GM11168 (cell line): ENCODE measurements around the gene GLB1L3.
"Not testable (repeated sequence)": the region's sequence is repeated elsewhere in the genome, so short reads cannot be mapped to it uniquely, and the experiment has no call there.

Experiments used
- in situ Hi-C: fragments of 300-500 bp; cut with MboI; formaldehyde crosslinking; loops from one replicate; pipeline ENCODE4 v1.12.0; 2022; ENCODE audit warnings: low sequenced_read_pairs; ENCODE audit not compliant: unreplicated experiment

GLB1L3 gene

GRCh38 chr11:134273317-134273712 is 2.9 kb upstream of the GLB1L3 start:
- in situ Hi-C loops = no loop called here

- in situ Hi-C loops = no loop called here
Measured at GRCh38 chr11:134275188-134275533, 1.0 kb upstream of the GLB1L3 start.

- in situ Hi-C loops = no loop called here
Measured at GRCh38 chr11:134276396-134277182, 410 bp downstream of the GLB1L3 start.

GRCh38 chr11:134277183-134278001 is 1.2 kb downstream of the GLB1L3 start:
- in situ Hi-C loops = no loop called here

- in situ Hi-C loops = no loop called here
Measured at GRCh38 chr11:134278356-134278755, 2.2 kb downstream of the GLB1L3 start.

- in situ Hi-C loops = not testable (repeated sequence)
Measured at GRCh38 chr11:134281635-134282034, 5.5 kb downstream of the GLB1L3 start.

GRCh38 chr11:134282121-134283045 is 6.2 kb downstream of the GLB1L3 start:
- in situ Hi-C loops = no loop called here

GRCh38 chr11:134283461-134284230 is 7.5 kb downstream of the GLB1L3 start:
- in situ Hi-C loops = no loop called here

GRCh38 chr11:134284349-134284748 is 8.2 kb downstream of the GLB1L3 start:
- in situ Hi-C loops = not testable (repeated sequence)

- in situ Hi-C loops = no loop called here
Measured at GRCh38 chr11:134287561-134287960, 11.4 kb downstream of the GLB1L3 start.

- in situ Hi-C loops = no loop called here
Measured at GRCh38 chr11:134288486-134288885, 12.3 kb downstream of the GLB1L3 start.

GRCh38 chr11:134289167-134289566 is 13.0 kb downstream of the GLB1L3 start:
- in situ Hi-C loops = no loop called here

GRCh38 chr11:134289789-134290188 is 13.6 kb downstream of the GLB1L3 start:
- in situ Hi-C loops = no loop called here

GRCh38 chr11:134290646-134291045 is 14.5 kb downstream of the GLB1L3 start:
- in situ Hi-C loops = no loop called here

- in situ Hi-C loops = no loop called here
Measured at GRCh38 chr11:134291196-134291595, 15.0 kb downstream of the GLB1L3 start.

GRCh38 chr11:134292661-134293060 is 16.5 kb downstream of the GLB1L3 start:
- in situ Hi-C loops = no loop called here

GRCh38 chr11:134293119-134294113 is 17.2 kb downstream of the GLB1L3 start:
- in situ Hi-C loops = no loop called here

GRCh38 chr11:134294664-134295063 is 18.5 kb downstream of the GLB1L3 start:
- in situ Hi-C loops = no loop called here

GRCh38 chr11:134312223-134312622 is 36.0 kb downstream of the GLB1L3 start:
- in situ Hi-C loops = no loop called here
